HEK293 (cell line): ENCODE results near the gene OR2M4.

Experiments used
- CTCF ChIA-PET: fragments of 350-600 bp; formaldehyde crosslinking; extraction: SDS; loops from one replicate; lab custom pipeline; 2021; ENCODE audit warnings: antibody characterized with exemption; lab: Yijun Ruan, JAX
- POLR2A ChIA-PET: fragments of 300-600 bp; formaldehyde crosslinking; extraction: SDS; loops from one replicate; lab custom pipeline; 2020; ENCODE audit warnings: antibody characterized with exemption, inconsistent platforms; lab: Yijun Ruan, JAX
- H3K27ac ChIP-seq: fragments of 200-500 bp; sonication (Bioruptor generic); 2 replicates; pipeline ENCODE4 v1.5.1; 2014; ENCODE audit warnings: low read depth, low read length, control low read depth, inconsistent platforms; ENCODE audit errors: extremely low read depth
- H3K36me3 ChIP-seq, 2 experiments: fragments of 200-500 bp in 1 of 2; sonication (Bioruptor generic) in 1 of 2; 1 replicate in 1 of 2; 2 replicates in 1 of 2; pipeline ENCODE4 v1.5.1; 2014 to 2017; ENCODE audit warnings: inconsistent platforms in 2 of 2, low read length in 2 of 2; ENCODE audit not compliant: control insufficient read depth in 2 of 2, insufficient read depth in 1 of 2
- H3K4me1 ChIP-seq: fragments of 200-500 bp; sonication (Bioruptor generic); 2 replicates; pipeline ENCODE4 v1.5.1; 2014; ENCODE audit warnings: mild to moderate bottlenecking, low read length, inconsistent platforms; ENCODE audit not compliant: control insufficient read depth, insufficient read depth
- H3K4me3 ChIP-seq: 2 replicates; pipeline ENCODE4 v1.5.1; 2011; ENCODE audit warnings: low read depth, mild to moderate bottlenecking, control low read depth, low read length, moderate library complexity
- H3K9me3 ChIP-seq: fragments of 200-500 bp; sonication (Bioruptor generic); 2 replicates; pipeline ENCODE4 v1.5.1; 2014; ENCODE audit warnings: low read depth, low read length, inconsistent platforms; ENCODE audit not compliant: control insufficient read depth, insufficient read depth
- KLF1 ChIP-seq: fragments of 450-650 bp; formaldehyde crosslinking; IDR thresholded peaks from 2 replicates; pipeline ENCODE4 v1.5.1; 2016; ENCODE audit warnings: missing biosample characterization, missing genetic modification characterization
- KLF8 ChIP-seq: fragments of 450-650 bp; formaldehyde crosslinking; IDR thresholded peaks from 2 replicates; pipeline ENCODE4 v1.5.1; 2016; ENCODE audit warnings: missing biosample characterization, missing genetic modification characterization
- PBX3 ChIP-seq: sonication (generic); formaldehyde crosslinking; IDR thresholded peaks from 2 replicates; pipeline ENCODE4 v1.8.1; 2022; ENCODE audit warnings: mild to moderate bottlenecking, moderate library complexity, missing genetic modification reagents
- SETDB1 ChIP-seq: IDR thresholded peaks from one replicate; pipeline ENCODE4 v1.6.1; 2017; ENCODE audit warnings: mild to moderate bottlenecking, low read length, moderate library complexity, mixed read lengths; ENCODE audit not compliant: insufficient read length
- ZFP37 ChIP-seq: fragments of 450-650 bp; formaldehyde crosslinking; IDR thresholded peaks from 2 replicates; pipeline ENCODE4 v1.5.1; 2016; ENCODE audit warnings: missing biosample characterization, missing genetic modification characterization
- ZNF175 ChIP-seq: fragments of 450-650 bp; formaldehyde crosslinking; IDR thresholded peaks from 2 replicates; pipeline ENCODE4 v1.5.1; 2016; ENCODE audit warnings: missing biosample characterization, missing genetic modification characterization
- ZNF311 ChIP-seq: fragments of 450-650 bp; formaldehyde crosslinking; IDR thresholded peaks from 2 replicates; pipeline ENCODE4 v1.5.1; 2017; ENCODE audit warnings: missing biosample characterization, missing genetic modification characterization, borderline replicate concordance
- ZNF404 ChIP-seq: fragments of 450-650 bp; formaldehyde crosslinking; IDR thresholded peaks from 2 replicates; pipeline ENCODE4 v1.5.1; 2017; ENCODE audit warnings: missing biosample characterization, missing genetic modification characterization
- ZNF600 ChIP-seq: fragments of 450-650 bp; formaldehyde crosslinking; IDR thresholded peaks from 2 replicates; pipeline ENCODE4 v1.5.1; 2016; ENCODE audit warnings: missing biosample characterization, missing genetic modification characterization
- ZNF624 ChIP-seq: fragments of 450-650 bp; formaldehyde crosslinking; IDR thresholded peaks from 2 replicates; pipeline ENCODE4 v1.5.1; 2017; ENCODE audit warnings: missing biosample characterization, missing genetic modification characterization
- ZNF660 ChIP-seq: fragments of 450-650 bp; IDR thresholded peaks from 2 replicates; pipeline ENCODE4 v1.5.1; 2018; ENCODE audit warnings: missing biosample characterization, mild to moderate bottlenecking, missing genetic modification characterization
- TF ChIP-seq, protein P1 (sequence below): fragments of 450-650 bp; formaldehyde crosslinking; IDR thresholded peaks from 2 replicates; pipeline ENCODE4 v1.5.1; 2017; ENCODE audit warnings: missing biosample characterization, missing genetic modification characterization
- TF ChIP-seq, protein P2 (sequence below): fragments of 450-650 bp; formaldehyde crosslinking; optimal IDR thresholded peaks from 2 replicates; pipeline ENCODE3; 2016; ENCODE audit warnings: missing biosample characterization, mild to moderate bottlenecking, missing genetic modification characterization
- TF ChIP-seq, protein P3 (sequence below): fragments of 450-650 bp; formaldehyde crosslinking; IDR thresholded peaks from 2 replicates; pipeline ENCODE4 v1.5.1; 2016; ENCODE audit warnings: missing biosample characterization, missing genetic modification characterization, borderline replicate concordance

OR2M4 gene

GRCh38 chr1:248187363-248187762 is 43.9 kb upstream of the OR2M4 start:
- H3K4me1 ChIP-seq = no peaks in the 10 kb centered on the region
- TF ChIP-seq PBX3 = no peak
- no peak for TF ChIP-seq ZNF311 (tag by site-specific recombination)
- no peak for TF ChIP-seq SETDB1
- no peak for TF ChIP-seq KLF1 (tag by site-specific recombination)
- ChIA-PET POLR2A (no interaction called here), CTCF (no interaction called here)
- no peaks in the 10 kb centered on the region for H3K9me3 ChIP-seq
- no peak overlapping the region for H3K27ac ChIP-seq
- no peak overlapping the region for H3K4me3 ChIP-seq
- H3K36me3 ChIP-seq = no peaks in the 10 kb centered on the region

DNA sequence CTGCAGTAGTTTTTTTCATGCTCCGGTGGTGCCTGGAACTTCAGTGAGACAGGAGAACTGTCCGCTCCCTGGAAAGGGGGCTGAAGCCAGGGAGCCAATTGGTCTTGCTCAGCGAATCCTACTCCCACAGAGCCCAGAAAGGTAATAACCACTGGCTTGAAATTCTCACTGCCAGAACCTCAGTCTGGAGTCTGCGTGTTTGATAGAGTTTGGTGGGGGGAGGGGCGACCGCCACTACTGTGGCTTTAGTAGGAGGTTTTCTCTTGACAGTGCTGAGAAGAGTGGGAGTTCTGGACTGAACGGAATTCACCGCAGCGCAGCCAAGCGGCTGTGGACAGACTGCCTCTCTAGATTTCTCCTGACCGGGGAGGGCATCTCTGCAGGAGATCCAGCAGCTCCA is 42.2 kb upstream of the OR2M4 start:
- Histone ChIP-seq H3K36me3 (no peaks in the 10 kb centered on the region), H3K4me3 (no peak overlapping the region), H3K4me1 (no peaks in the 10 kb centered on the region), H3K9me3 (no peaks in the 10 kb centered on the region), H3K27ac (no peak overlapping the region)
- ChIA-PET CTCF (no interaction called here), POLR2A (no interaction called here)
- TF ChIP-seq ZNF660 = no peak
- TF ChIP-seq ZNF404 = no peak
- TF ChIP-seq, protein P1, sequence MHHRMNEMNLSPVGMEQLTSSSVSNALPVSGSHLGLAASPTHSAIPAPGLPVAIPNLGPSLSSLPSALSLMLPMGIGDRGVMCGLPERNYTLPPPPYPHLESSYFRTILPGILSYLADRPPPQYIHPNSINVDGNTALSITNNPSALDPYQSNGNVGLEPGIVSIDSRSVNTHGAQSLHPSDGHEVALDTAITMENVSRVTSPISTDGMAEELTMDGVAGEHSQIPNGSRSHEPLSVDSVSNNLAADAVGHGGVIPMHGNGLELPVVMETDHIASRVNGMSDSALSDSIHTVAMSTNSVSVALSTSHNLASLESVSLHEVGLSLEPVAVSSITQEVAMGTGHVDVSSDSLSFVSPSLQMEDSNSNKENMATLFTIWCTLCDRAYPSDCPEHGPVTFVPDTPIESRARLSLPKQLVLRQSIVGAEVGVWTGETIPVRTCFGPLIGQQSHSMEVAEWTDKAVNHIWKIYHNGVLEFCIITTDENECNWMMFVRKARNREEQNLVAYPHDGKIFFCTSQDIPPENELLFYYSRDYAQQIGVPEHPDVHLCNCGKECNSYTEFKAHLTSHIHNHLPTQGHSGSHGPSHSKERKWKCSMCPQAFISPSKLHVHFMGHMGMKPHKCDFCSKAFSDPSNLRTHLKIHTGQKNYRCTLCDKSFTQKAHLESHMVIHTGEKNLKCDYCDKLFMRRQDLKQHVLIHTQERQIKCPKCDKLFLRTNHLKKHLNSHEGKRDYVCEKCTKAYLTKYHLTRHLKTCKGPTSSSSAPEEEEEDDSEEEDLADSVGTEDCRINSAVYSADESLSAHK (tag by site-specific recombination) = no peak
- TF ChIP-seq, protein P2, sequence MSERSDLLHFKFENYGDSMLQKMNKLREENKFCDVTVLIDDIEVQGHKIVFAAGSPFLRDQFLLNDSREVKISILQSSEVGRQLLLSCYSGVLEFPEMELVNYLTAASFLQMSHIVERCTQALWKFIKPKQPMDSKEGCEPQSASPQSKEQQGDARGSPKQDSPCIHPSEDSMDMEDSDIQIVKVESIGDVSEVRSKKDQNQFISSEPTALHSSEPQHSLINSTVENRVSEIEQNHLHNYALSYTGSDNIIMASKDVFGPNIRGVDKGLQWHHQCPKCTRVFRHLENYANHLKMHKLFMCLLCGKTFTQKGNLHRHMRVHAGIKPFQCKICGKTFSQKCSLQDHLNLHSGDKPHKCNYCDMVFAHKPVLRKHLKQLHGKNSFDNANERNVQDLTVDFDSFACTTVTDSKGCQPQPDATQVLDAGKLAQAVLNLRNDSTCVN = no peak
- no peak for TF ChIP-seq SETDB1

DNA sequence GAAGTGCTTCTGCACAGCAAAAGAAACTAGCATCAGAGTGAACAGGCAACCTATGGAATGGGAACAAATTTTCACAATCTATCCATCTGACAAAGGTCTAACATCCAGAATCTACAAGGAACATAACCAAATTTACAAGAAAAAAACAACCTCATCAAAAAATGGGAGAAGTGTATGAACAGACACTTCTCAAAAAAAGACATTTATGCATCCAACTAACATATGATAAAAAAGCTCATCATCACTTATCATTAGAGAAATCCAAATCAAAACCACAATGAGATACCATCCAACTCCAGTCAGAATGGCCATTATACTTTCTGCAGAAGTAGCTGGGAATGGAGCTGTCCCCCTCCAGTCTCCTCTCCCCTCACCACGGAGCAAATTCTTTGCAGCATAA is 37.1 kb upstream of the OR2M4 start:
- TF ChIP-seq, protein P3, sequence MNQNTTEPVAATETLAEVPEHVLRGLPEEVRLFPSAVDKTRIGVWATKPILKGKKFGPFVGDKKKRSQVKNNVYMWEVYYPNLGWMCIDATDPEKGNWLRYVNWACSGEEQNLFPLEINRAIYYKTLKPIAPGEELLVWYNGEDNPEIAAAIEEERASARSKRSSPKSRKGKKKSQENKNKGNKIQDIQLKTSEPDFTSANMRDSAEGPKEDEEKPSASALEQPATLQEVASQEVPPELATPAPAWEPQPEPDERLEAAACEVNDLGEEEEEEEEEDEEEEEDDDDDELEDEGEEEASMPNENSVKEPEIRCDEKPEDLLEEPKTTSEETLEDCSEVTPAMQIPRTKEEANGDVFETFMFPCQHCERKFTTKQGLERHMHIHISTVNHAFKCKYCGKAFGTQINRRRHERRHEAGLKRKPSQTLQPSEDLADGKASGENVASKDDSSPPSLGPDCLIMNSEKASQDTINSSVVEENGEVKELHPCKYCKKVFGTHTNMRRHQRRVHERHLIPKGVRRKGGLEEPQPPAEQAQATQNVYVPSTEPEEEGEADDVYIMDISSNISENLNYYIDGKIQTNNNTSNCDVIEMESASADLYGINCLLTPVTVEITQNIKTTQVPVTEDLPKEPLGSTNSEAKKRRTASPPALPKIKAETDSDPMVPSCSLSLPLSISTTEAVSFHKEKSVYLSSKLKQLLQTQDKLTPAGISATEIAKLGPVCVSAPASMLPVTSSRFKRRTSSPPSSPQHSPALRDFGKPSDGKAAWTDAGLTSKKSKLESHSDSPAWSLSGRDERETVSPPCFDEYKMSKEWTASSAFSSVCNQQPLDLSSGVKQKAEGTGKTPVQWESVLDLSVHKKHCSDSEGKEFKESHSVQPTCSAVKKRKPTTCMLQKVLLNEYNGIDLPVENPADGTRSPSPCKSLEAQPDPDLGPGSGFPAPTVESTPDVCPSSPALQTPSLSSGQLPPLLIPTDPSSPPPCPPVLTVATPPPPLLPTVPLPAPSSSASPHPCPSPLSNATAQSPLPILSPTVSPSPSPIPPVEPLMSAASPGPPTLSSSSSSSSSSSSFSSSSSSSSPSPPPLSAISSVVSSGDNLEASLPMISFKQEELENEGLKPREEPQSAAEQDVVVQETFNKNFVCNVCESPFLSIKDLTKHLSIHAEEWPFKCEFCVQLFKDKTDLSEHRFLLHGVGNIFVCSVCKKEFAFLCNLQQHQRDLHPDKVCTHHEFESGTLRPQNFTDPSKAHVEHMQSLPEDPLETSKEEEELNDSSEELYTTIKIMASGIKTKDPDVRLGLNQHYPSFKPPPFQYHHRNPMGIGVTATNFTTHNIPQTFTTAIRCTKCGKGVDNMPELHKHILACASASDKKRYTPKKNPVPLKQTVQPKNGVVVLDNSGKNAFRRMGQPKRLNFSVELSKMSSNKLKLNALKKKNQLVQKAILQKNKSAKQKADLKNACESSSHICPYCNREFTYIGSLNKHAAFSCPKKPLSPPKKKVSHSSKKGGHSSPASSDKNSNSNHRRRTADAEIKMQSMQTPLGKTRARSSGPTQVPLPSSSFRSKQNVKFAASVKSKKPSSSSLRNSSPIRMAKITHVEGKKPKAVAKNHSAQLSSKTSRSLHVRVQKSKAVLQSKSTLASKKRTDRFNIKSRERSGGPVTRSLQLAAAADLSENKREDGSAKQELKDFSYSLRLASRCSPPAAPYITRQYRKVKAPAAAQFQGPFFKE = no peak
- no peak for TF ChIP-seq KLF8 (tag by site-specific recombination)
- TF ChIP-seq ZNF624 (tag by site-specific recombination) = no peak
- TF ChIP-seq ZFP37 (tag by site-specific recombination) = no peak
- TF ChIP-seq ZNF175 (tag by site-specific recombination) = no peak
- no peak for TF ChIP-seq ZNF600 (tag by site-specific recombination)
- TF ChIP-seq, all 188 proteins: peak for 0

More for the DNA sequence above, 37.1 kb upstream of the OR2M4 start:
- H3K27ac ChIP-seq = no peak overlapping the region
- ChIA-PET POLR2A (no interaction called here), CTCF (no interaction called here)
- H3K36me3 ChIP-seq = no peaks in the 10 kb centered on the region
- no peaks in the 10 kb centered on the region for H3K4me1 ChIP-seq
- no peaks in the 10 kb centered on the region for H3K9me3 ChIP-seq
- no peak overlapping the region for H3K4me3 ChIP-seq
